Endothelial cell of umbilical vein (primary cell): ENCODE measurements around the gene SLC24A3.

Experiments used
- CTCF ChIP-seq, 2 donors: IDR thresholded peaks; 1 replicate in 1 of 2; 2 replicates in 1 of 2; pipeline ENCODE4 v1.5.1; 2011; ENCODE audit warnings: low read length in 2 of 2, mild to moderate bottlenecking in 2 of 2, moderate library complexity in 2 of 2, control low read depth in 1 of 2, inconsistent platforms in 1 of 2, low read depth in 1 of 2; ENCODE audit not compliant: insufficient read depth in 1 of 2; ENCODE audit errors: extremely low read depth in 1 of 2
- EZH2 ChIP-seq: IDR thresholded peaks from 2 replicates; pipeline ENCODE4 v1.6.1; 2012; ENCODE audit warnings: borderline replicate concordance, low read depth, mild to moderate bottlenecking, moderate library complexity, low read length, inconsistent platforms; ENCODE audit not compliant: severe bottlenecking
- GATA2 ChIP-seq: IDR thresholded peaks from 2 replicates; pipeline ENCODE4 v1.7.0; 2011; ENCODE audit warnings: low read depth, mild to moderate bottlenecking, moderate library complexity, mixed read lengths, low read length; ENCODE audit not compliant: insufficient read length, insufficient read depth
- MAX ChIP-seq: IDR thresholded peaks from 2 replicates; pipeline ENCODE4 v1.6.1; 2011; ENCODE audit not compliant: insufficient read depth, insufficient read length
- MYC ChIP-seq: IDR thresholded peaks from one replicate; pipeline ENCODE4 v1.6.1; 2011; ENCODE audit warnings: mild to moderate bottlenecking, low read depth, low read length
- POLR2A ChIP-seq: IDR thresholded peaks from 2 replicates; pipeline ENCODE4 v1.6.1; 2012; ENCODE audit warnings: low read depth, mild to moderate bottlenecking, control low read depth, low read length
- POLR2AphosphoS5 ChIP-seq: IDR thresholded peaks from 2 replicates; pipeline ENCODE4 v1.6.1; 2012; ENCODE audit warnings: low read depth, mild to moderate bottlenecking, control low read depth, low read length, moderate library complexity; ENCODE audit not compliant: insufficient read depth

GRCh38 chr20:19696620-19697019, 484.2 kb downstream of the SLC24A3 start:
- TF ChIP-seq CTCF (IDR thresholded peaks at IDR 0.05; ENCODE audit: extremely low read depth in 1 of 2, insufficient read depth in 1 of 2, low read depth in 1 of 2, low read length in 2 of 2): no peak
- no peak for TF ChIP-seq POLR2A
- no peak for TF ChIP-seq MAX
- TF ChIP-seq POLR2AphosphoS5: no peak
- TF ChIP-seq EZH2: no peak
- no peak for TF ChIP-seq MYC
- no peak for TF ChIP-seq GATA2
